ENCODE data around the gene KIAA1755.

GRCh38 chr20:38249536-38250310 is 10.8 kb downstream of the KIAA1755 start:
- TF ChIP-seq CTCF (IDR thresholded peaks at IDR 0.05), result no peak
- no peak for TF ChIP-seq POLR2A (IDR thresholded peaks at IDR 0.05)
